Panc1 (cell line): ENCODE measurements around the gene TM4SF4. TPM values are rescaled to one million over a fixed set of nuclear protein-coding genes. Genes with fewer than 3 reads are reported as not detected.

ENCODE experiments used
- ATAC-seq: fragments of 200-7000 bp; cut with Tn5 transposase; 2 replicates; pipeline ENCODE4 v1.9.1; 2020; ENCODE audit warnings: mild to moderate bottlenecking, moderate library complexity
- BruUV-seq: library from RNA; stranded (reverse); fragments of 400-500 nt; replicated peaks from 2 replicates; lab custom pipeline; 2021; lab: Mats Ljungman, UMichigan
- CTCF ChIA-PET: fragments of 300-600 bp; sonication (Branson Sonifier 250); formaldehyde crosslinking; loops from one replicate; lab custom pipeline; 2022; ENCODE audit warnings: antibody characterized with exemption; lab: Charles Lee
- POLR2A ChIA-PET: fragments of 300-600 bp; sonication (Branson Sonifier 250); formaldehyde crosslinking; loops from one replicate; lab custom pipeline; 2022; ENCODE audit warnings: antibody characterized with exemption; lab: Charles Lee
- DNase-seq: peaks from one replicate; pipeline ENCODE4 v3.0.0-alpha.2; 2010; ENCODE audit warnings: low read depth, low spot score
- H3K27ac ChIP-seq: 2 replicates; pipeline ENCODE4 v1.5.1; 2011; ENCODE audit warnings: mild to moderate bottlenecking, low read length, inconsistent platforms
- H3K27me3 ChIP-seq: fragments of 200-500 bp; sonication (Bioruptor generic); 2 replicates; pipeline ENCODE4 v1.6.0; 2014; ENCODE audit warnings: low read length, inconsistent platforms; ENCODE audit not compliant: control insufficient read depth, insufficient read depth
- H3K36me3 ChIP-seq: fragments of 200-500 bp; sonication (Bioruptor generic); 2 replicates; pipeline ENCODE4 v1.5.1; 2014; ENCODE audit warnings: inconsistent platforms, mild to moderate bottlenecking, low read length, moderate library complexity; ENCODE audit not compliant: control insufficient read depth, insufficient read depth
- H3K4me1 ChIP-seq: 2 replicates; pipeline ENCODE4 v1.5.1; 2011; ENCODE audit warnings: inconsistent platforms, mild to moderate bottlenecking, low read length, moderate library complexity; ENCODE audit not compliant: control insufficient read depth, insufficient read depth
- H3K4me3 ChIP-seq, 2 experiments: 2 replicates each; pipeline ENCODE4 v1.5.1; 2011 to 2012; ENCODE audit warnings: low read depth in 2 of 2, low read length in 2 of 2, mild to moderate bottlenecking in 2 of 2, inconsistent platforms in 1 of 2, moderate library complexity in 1 of 2
- H3K9me3 ChIP-seq: fragments of 200-500 bp; sonication (Bioruptor generic); 2 replicates; pipeline ENCODE4 v1.5.1; 2014; ENCODE audit warnings: low read depth, mild to moderate bottlenecking, inconsistent platforms, low read length, moderate library complexity; ENCODE audit not compliant: control insufficient read depth, insufficient read depth
- POLR2AphosphoS5 ChIP-seq: IDR thresholded peaks from 2 replicates; pipeline ENCODE4 v1.6.1; 2012; ENCODE audit warnings: mild to moderate bottlenecking, low read depth, low read length, moderate library complexity
- SIN3A ChIP-seq: IDR thresholded peaks from 2 replicates; pipeline ENCODE4 v1.6.1; 2012; ENCODE audit warnings: low read depth, mild to moderate bottlenecking, low read length, moderate library complexity, borderline replicate concordance; ENCODE audit not compliant: insufficient read depth
- TCF7L2 ChIP-seq: IDR thresholded peaks from 2 replicates; pipeline ENCODE4 v1.6.1; 2011; ENCODE audit warnings: mild to moderate bottlenecking, low read depth, low read length, inconsistent platforms
- in situ Hi-C: cut with HindIII; loops from 2 replicates; pipeline ENCODE4 v1.10.0; 2016; ENCODE audit warnings: low sequenced_read_pairs, low pct_unique_long_range_greater_than_20kb
- intact Hi-C: fragments of 100-400 bp; cut with micrococcal nuclease; formaldehyde crosslinking; loops from one replicate; pipeline ENCODE4 v1.10.0; 2022; ENCODE audit not compliant: unreplicated experiment
- total RNA-seq: library from RNA; stranded (reverse); gene quantifications from one replicate; pipeline ENCODE4 v1.2.1, GENCODE V29; 2021; ENCODE audit not compliant: unreplicated experiment
- TF ChIP-seq, protein P1 (sequence below), 2 experiments: IDR thresholded peaks; 2 replicates each; pipeline ENCODE4 v1.6.1; 2011 to 2012; ENCODE audit warnings: low read depth in 2 of 2, control low read depth in 1 of 2, low read length in 1 of 2, mild to moderate bottlenecking in 1 of 2, moderate library complexity in 1 of 2; ENCODE audit not compliant: insufficient read depth in 1 of 2
- TF ChIP-seq, protein P2 (sequence below): fragments of 450-650 bp; IDR thresholded peaks from 2 replicates; pipeline ENCODE4 v1.5.1; 2017; ENCODE audit warnings: mild to moderate bottlenecking

TM4SF4 gene
- total RNA-seq, 1 experiment from 2014 or later = 0.46 TPM

DNA sequence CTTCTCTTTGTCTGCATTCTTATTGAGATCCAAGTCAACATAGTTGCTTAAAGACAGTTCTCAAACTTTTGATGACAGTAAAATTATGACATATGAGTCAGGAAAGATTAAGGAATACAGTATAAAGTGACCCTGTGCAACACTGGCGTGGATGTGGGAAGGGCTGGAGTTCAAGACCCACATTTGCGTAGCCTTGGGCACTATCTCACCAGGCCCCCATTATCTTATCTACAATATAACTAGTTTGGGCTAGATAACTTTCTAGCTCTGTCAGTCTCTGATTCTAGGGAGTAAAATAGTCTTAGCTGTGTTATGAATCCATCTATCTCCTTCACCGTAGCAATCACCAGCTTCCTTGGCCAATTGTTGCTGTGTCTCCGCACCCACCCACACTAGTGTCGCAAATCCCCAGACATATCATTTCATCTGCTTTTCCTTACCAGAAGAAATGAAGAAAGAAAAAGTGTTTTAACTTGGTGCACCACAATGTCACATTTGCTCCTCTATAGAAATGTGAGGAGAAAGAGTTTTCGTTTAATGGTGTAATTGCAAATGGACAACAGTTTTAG is 14.9 kb upstream of the TM4SF4 start:
- Histone ChIP-seq H3K27ac (no peak overlapping the region; the same call in 1 of the 2 replicates), H3K4me1 (no peaks in the 10 kb centered on the region), H3K27me3 (no peaks in the 10 kb centered on the region), H3K9me3 (no peaks in the 10 kb centered on the region), H3K4me3 (no peak overlapping the region), H3K36me3 (no peaks in the 10 kb centered on the region)
- intact Hi-C loops = no loop called here
- no TSS peak for BruUV-seq
- DNase-seq = no peak
- in situ Hi-C loops = no loop called here
- ChIA-PET CTCF (no interaction called here), POLR2A (no interaction called here)
- TF ChIP-seq, protein P1, sequence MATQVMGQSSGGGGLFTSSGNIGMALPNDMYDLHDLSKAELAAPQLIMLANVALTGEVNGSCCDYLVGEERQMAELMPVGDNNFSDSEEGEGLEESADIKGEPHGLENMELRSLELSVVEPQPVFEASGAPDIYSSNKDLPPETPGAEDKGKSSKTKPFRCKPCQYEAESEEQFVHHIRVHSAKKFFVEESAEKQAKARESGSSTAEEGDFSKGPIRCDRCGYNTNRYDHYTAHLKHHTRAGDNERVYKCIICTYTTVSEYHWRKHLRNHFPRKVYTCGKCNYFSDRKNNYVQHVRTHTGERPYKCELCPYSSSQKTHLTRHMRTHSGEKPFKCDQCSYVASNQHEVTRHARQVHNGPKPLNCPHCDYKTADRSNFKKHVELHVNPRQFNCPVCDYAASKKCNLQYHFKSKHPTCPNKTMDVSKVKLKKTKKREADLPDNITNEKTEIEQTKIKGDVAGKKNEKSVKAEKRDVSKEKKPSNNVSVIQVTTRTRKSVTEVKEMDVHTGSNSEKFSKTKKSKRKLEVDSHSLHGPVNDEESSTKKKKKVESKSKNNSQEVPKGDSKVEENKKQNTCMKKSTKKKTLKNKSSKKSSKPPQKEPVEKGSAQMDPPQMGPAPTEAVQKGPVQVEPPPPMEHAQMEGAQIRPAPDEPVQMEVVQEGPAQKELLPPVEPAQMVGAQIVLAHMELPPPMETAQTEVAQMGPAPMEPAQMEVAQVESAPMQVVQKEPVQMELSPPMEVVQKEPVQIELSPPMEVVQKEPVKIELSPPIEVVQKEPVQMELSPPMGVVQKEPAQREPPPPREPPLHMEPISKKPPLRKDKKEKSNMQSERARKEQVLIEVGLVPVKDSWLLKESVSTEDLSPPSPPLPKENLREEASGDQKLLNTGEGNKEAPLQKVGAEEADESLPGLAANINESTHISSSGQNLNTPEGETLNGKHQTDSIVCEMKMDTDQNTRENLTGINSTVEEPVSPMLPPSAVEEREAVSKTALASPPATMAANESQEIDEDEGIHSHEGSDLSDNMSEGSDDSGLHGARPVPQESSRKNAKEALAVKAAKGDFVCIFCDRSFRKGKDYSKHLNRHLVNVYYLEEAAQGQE (IDR thresholded peaks at IDR 0.05; ENCODE audit: insufficient read depth in 1 of 2, low read depth in 2 of 2, low read length in 1 of 2) = no peak
- TF ChIP-seq, protein P2, sequence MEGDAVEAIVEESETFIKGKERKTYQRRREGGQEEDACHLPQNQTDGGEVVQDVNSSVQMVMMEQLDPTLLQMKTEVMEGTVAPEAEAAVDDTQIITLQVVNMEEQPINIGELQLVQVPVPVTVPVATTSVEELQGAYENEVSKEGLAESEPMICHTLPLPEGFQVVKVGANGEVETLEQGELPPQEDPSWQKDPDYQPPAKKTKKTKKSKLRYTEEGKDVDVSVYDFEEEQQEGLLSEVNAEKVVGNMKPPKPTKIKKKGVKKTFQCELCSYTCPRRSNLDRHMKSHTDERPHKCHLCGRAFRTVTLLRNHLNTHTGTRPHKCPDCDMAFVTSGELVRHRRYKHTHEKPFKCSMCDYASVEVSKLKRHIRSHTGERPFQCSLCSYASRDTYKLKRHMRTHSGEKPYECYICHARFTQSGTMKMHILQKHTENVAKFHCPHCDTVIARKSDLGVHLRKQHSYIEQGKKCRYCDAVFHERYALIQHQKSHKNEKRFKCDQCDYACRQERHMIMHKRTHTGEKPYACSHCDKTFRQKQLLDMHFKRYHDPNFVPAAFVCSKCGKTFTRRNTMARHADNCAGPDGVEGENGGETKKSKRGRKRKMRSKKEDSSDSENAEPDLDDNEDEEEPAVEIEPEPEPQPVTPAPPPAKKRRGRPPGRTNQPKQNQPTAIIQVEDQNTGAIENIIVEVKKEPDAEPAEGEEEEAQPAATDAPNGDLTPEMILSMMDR = no peak
- TF ChIP-seq SIN3A (no peak), POLR2AphosphoS5 (no peak), TCF7L2 (no peak)
- no peak for ATAC-seq

DNA sequence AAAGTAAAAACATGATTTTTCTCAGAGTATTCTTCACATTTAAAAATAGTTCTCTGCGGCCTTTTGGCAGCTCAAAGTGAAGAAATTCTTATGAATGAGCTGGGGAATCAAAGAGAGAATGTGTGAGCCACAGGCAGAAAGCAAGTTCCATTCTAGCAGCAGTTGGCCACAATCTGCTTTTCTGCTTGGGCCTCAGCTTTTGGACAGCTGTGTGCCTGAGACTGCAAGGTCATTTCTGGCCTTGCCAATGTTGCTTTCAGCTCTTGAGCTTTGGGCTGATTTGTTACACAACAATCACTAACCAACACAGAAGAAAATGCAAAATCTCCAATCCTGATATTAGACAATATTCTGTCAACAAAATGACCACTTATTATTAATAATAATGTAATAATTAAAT is 14.4 kb upstream of the TM4SF4 start:
- TF ChIP-seq, protein P1 (IDR thresholded peaks at IDR 0.05; ENCODE audit: insufficient read depth in 1 of 2, low read depth in 2 of 2, low read length in 1 of 2) = no peak
- TF ChIP-seq, protein P2 = no peak
- TF ChIP-seq SIN3A = no peak
- TF ChIP-seq TCF7L2 = no peak
- no peak for TF ChIP-seq POLR2AphosphoS5
- Histone ChIP-seq H3K9me3 (no peaks in the 10 kb centered on the region), H3K27ac (no peak overlapping the region), H3K27me3 (no peaks in the 10 kb centered on the region), H3K4me3 (no peak overlapping the region), H3K4me1 (no peaks in the 10 kb centered on the region), H3K36me3 (no peaks in the 10 kb centered on the region)
- in situ Hi-C loops (no loop called here), intact Hi-C loops (no loop called here)
- POLR2A ChIA-PET = no interaction called here
- ATAC-seq = no peak
- no TSS peak for BruUV-seq
- DNase-seq = no peak
- CTCF ChIA-PET = no interaction called here
